Endothelial cell of umbilical vein (primary cell): ENCODE measurements around the gene CPT1A. TPM values are rescaled to one million over a fixed set of nuclear protein-coding genes. Genes with fewer than 3 reads are reported as not detected.

Source experiments
- BruUV-seq: library from RNA; stranded (reverse); fragments of 400-500 nt; replicated peaks from 2 replicates; lab custom pipeline; 2021; lab: Mats Ljungman, UMichigan
- CTCF ChIA-PET: fragments of 300-600, 350-600 bp; sonication (Branson Sonifier 250); formaldehyde crosslinking; loops from one replicate; lab custom pipeline; 2021; ENCODE audit warnings: antibody characterized with exemption, inconsistent platforms; lab: Charles Lee
- POLR2A ChIA-PET: fragments of 300-600, 350-600 bp; sonication (Branson Sonifier 250); formaldehyde crosslinking; loops from one replicate; lab custom pipeline; 2021; ENCODE audit warnings: antibody characterized with exemption, inconsistent platforms; lab: Charles Lee
- DNase-seq: peaks from one replicate; pipeline ENCODE4 v3.0.0-alpha.2; 2011; ENCODE audit warnings: low read depth, low spot score
- FAIRE-seq: peaks from 2 replicates; lab custom pipeline; 2011; peaks lifted over from hg19 to GRCh38; lab: Jason Lieb, UNC
- H2AFZ ChIP-seq: 2 replicates; pipeline ENCODE4 v1.6.0; 2012; ENCODE audit warnings: low read depth, low read length, control low read depth, inconsistent platforms
- H3K27ac ChIP-seq: 2 replicates; pipeline ENCODE4 v1.5.1; 2011; ENCODE audit warnings: low read depth, mild to moderate bottlenecking, control low read depth, low read length, moderate library complexity; ENCODE audit not compliant: insufficient read depth
- H3K27me3 ChIP-seq, 2 experiments: 2 replicates each; pipeline versions ENCODE4 v1.6.0 to v1.6.1; 2011; ENCODE audit warnings: low read length in 2 of 2, mixed read lengths in 1 of 2; ENCODE audit not compliant: control insufficient read depth in 2 of 2, insufficient read depth in 2 of 2
- H3K36me3 ChIP-seq, 2 experiments: 2 replicates in 1 of 2; 3 replicates in 1 of 2; pipeline ENCODE4 v1.5.1; 2011; ENCODE audit warnings: low read length in 2 of 2, mild to moderate bottlenecking in 1 of 2, moderate library complexity in 1 of 2; ENCODE audit not compliant: control insufficient read depth in 2 of 2, insufficient read depth in 2 of 2; ENCODE audit errors: extremely low read depth in 1 of 2
- H3K4me1 ChIP-seq: 3 replicates; pipeline ENCODE4 v1.5.1; 2011; ENCODE audit warnings: mild to moderate bottlenecking, low read length; ENCODE audit not compliant: control insufficient read depth, insufficient read depth; ENCODE audit errors: extremely low read depth
- H3K4me2 ChIP-seq: 2 replicates; pipeline ENCODE4 v1.6.1; 2011; ENCODE audit warnings: low read length, control low read depth, mixed read lengths; ENCODE audit not compliant: insufficient read depth
- H3K4me3 ChIP-seq, 3 experiments: fragments of 200-600 bp in 1 of 3; sonication (generic), shearing (Covaris generic) in 1 of 3; replicated peaks in 1 of 3; 2 replicates each; pipeline ENCODE4 v1.5.1; 2011 to 2016; ENCODE audit warnings: control low read depth in 3 of 3, low read length in 3 of 3, mild to moderate bottlenecking in 2 of 3, inconsistent platforms in 1 of 3, low read depth in 1 of 3, moderate library complexity in 1 of 3; ENCODE audit not compliant: insufficient read depth in 1 of 3
- H3K79me2 ChIP-seq: 2 replicates; pipeline ENCODE4 v1.6.0; 2012; ENCODE audit warnings: low read length, inconsistent platforms; ENCODE audit not compliant: control insufficient read depth, insufficient read depth
- H3K9ac ChIP-seq: replicated peaks from 2 replicates; pipeline ENCODE3; 2011; ENCODE audit warnings: low read length, control low read depth; ENCODE audit not compliant: insufficient read depth; ENCODE audit errors: extremely low read depth
- H3K9me1 ChIP-seq: replicated peaks from 3 replicates; pipeline ENCODE4 v1.6.0; 2011; ENCODE audit warnings: mild to moderate bottlenecking, low read length; ENCODE audit not compliant: control insufficient read depth, insufficient read depth; ENCODE audit errors: extremely low read depth
- H3K9me3 ChIP-seq: replicated peaks from 2 replicates; pipeline ENCODE4 v1.5.1; 2012; ENCODE audit warnings: low read length, inconsistent platforms; ENCODE audit not compliant: control insufficient read depth, insufficient read depth
- H4K20me1 ChIP-seq: replicated peaks from 2 replicates; pipeline ENCODE3; 2011; ENCODE audit warnings: mild to moderate bottlenecking, low read length; ENCODE audit not compliant: control insufficient read depth, insufficient read depth; ENCODE audit errors: extremely low read depth
- CTCF ChIP-seq, 2 donors: IDR thresholded peaks; 1 replicate in 1 of 2; 2 replicates in 1 of 2; pipeline ENCODE4 v1.5.1; 2011; ENCODE audit warnings: low read length in 2 of 2, mild to moderate bottlenecking in 2 of 2, moderate library complexity in 2 of 2, control low read depth in 1 of 2, inconsistent platforms in 1 of 2, low read depth in 1 of 2; ENCODE audit not compliant: insufficient read depth in 1 of 2; ENCODE audit errors: extremely low read depth in 1 of 2
- EZH2 ChIP-seq: IDR thresholded peaks from 2 replicates; pipeline ENCODE4 v1.6.1; 2012; ENCODE audit warnings: borderline replicate concordance, low read depth, mild to moderate bottlenecking, moderate library complexity, low read length, inconsistent platforms; ENCODE audit not compliant: severe bottlenecking
- FOS ChIP-seq: IDR thresholded peaks from 2 replicates; pipeline ENCODE4 v1.6.1; 2011; ENCODE audit warnings: mild to moderate bottlenecking, low read length, moderate library complexity, borderline replicate concordance; ENCODE audit not compliant: insufficient read depth
- GATA2 ChIP-seq: IDR thresholded peaks from 2 replicates; pipeline ENCODE4 v1.7.0; 2011; ENCODE audit warnings: low read depth, mild to moderate bottlenecking, moderate library complexity, mixed read lengths, low read length; ENCODE audit not compliant: insufficient read length, insufficient read depth
- JUN ChIP-seq: IDR thresholded peaks from 2 replicates; pipeline ENCODE4 v1.6.1; 2011; ENCODE audit warnings: borderline replicate concordance, low read depth; ENCODE audit not compliant: insufficient read length, insufficient read depth
- MYC ChIP-seq: IDR thresholded peaks from one replicate; pipeline ENCODE4 v1.6.1; 2011; ENCODE audit warnings: mild to moderate bottlenecking, low read depth, low read length
- POLR2A ChIP-seq: IDR thresholded peaks from 2 replicates; pipeline ENCODE4 v1.6.1; 2012; ENCODE audit warnings: low read depth, mild to moderate bottlenecking, control low read depth, low read length
- POLR2AphosphoS5 ChIP-seq: IDR thresholded peaks from 2 replicates; pipeline ENCODE4 v1.6.1; 2012; ENCODE audit warnings: low read depth, mild to moderate bottlenecking, control low read depth, low read length, moderate library complexity; ENCODE audit not compliant: insufficient read depth
- dilution Hi-C: fragments of 300-500 bp; cut with MboI; formaldehyde crosslinking; loops from one replicate; pipeline ENCODE4 v1.15.0; 2019; ENCODE audit warnings: low sequenced_read_pairs; ENCODE audit not compliant: extremely low pct_ligation_motif_present
- intact Hi-C: fragments of 100-400 bp; cut with micrococcal nuclease; formaldehyde crosslinking; loops from one replicate; pipeline ENCODE4 v1.10.0; 2022
- polyA plus RNA-seq, 4 experiments: library from polyadenylated mRNA; depleted of rRNA in 3 of 4; stranded (reverse) in 3 of 4; unstranded in 1 of 4; fragments of >200 nt; gene quantifications; 2 replicates each; pipeline versions ENCODE4 v1.2.1 to v1.2.3, GENCODE V29; 2011 to 2012; ENCODE audit warnings: missing spikeins in 1 of 4
- total RNA-seq: library from RNA; stranded (reverse); gene quantifications from 2 replicates; pipeline ENCODE4 v1.2.3, GENCODE V29; 2021
- TF ChIP-seq, protein P1 (sequence below): IDR thresholded peaks from 2 replicates; pipeline ENCODE4 v1.6.1; 2011; ENCODE audit not compliant: insufficient read depth, insufficient read length

Gene CPT1A
- total and polyA plus RNA-seq, 2 donors (not counting 3 experiments of a cell fraction or from before 2014, with no cell fraction given): 26.3 to 62.1 TPM

GRCh38 chr11:68829581-68829980 lies 12.1 kb downstream of the CPT1A start:
- no peak for FAIRE-seq
- H3K9ac ChIP-seq: no peak overlapping the region
- no peak overlapping the region for H3K4me2 ChIP-seq
- no peaks in the 10 kb centered on the region for H3K9me1 ChIP-seq
- H3K4me3 ChIP-seq: no peak overlapping the region
- no peaks in the 10 kb centered on the region for H3K4me1 ChIP-seq
- H3K27ac ChIP-seq: no peak overlapping the region
- POLR2A ChIA-PET: no interaction called here
- H3K9me3 ChIP-seq: no peaks in the 10 kb centered on the region
- CTCF ChIA-PET: no interaction called here
- no peaks in the 10 kb centered on the region for H4K20me1 ChIP-seq
- intact Hi-C loops (loop anchor here (5.0 kb wide), 2 partner anchors 38 to 123 kb away; no protein-coding TSS in a partner anchor), dilution Hi-C loops (no loop called here)
- H3K27me3 ChIP-seq: no peaks in the 10 kb centered on the region
- H3K79me2 ChIP-seq: peaks cover 2% of the 10 kb centered on the region
- H2AFZ ChIP-seq: no peak overlapping the region
- BruUV-seq: no TSS peak
- TF ChIP-seq CTCF (IDR thresholded peaks at IDR 0.05; ENCODE audit: extremely low read depth in 1 of 2, insufficient read depth in 1 of 2, low read depth in 1 of 2, low read length in 2 of 2): no peak
- TF ChIP-seq EZH2: no peak
- no peak for TF ChIP-seq GATA2
- TF ChIP-seq MYC: no peak
- no peak for TF ChIP-seq POLR2A
- TF ChIP-seq POLR2AphosphoS5: no peak
- TF ChIP-seq, protein P1, sequence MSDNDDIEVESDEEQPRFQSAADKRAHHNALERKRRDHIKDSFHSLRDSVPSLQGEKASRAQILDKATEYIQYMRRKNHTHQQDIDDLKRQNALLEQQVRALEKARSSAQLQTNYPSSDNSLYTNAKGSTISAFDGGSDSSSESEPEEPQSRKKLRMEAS: no peak
- no peak for TF ChIP-seq FOS
- no peak for TF ChIP-seq JUN
- H3K36me3 ChIP-seq: peaks cover 0 to 6% of the 10 kb centered on the region in 2 experiments
- no peak for DNase-seq
